Measurements from ENCODE around the gene ZBTB7C. TPM values are rescaled to one million over a fixed set of nuclear protein-coding genes. Genes with fewer than 3 reads are reported as not detected.

The ZBTB7C gene
- total and polyA plus RNA-seq, 10 of the 15 experiments (the other 5 are each of a cell fraction or from before 2014, with no cell fraction given) = under 0.01 to 0.08 (median 0.01) TPM; not detected in 7

GRCh38 chr18:48013162-48013561, 396.0 kb downstream of the ZBTB7C start (continued):
- no peak for TF ChIP-seq ZBTB40 (IDR thresholded peaks at IDR 0.05; ENCODE audit: borderline replicate concordance)
- no peak for TF ChIP-seq KAT2A (conservative IDR thresholded peaks at IDR 0.05; ENCODE audit: control insufficient read depth, low read depth, low read length)
- TF ChIP-seq ATF7 (IDR thresholded peaks at IDR 0.05; ENCODE audit: low read depth) = no peak

GRCh38 chr18:48011926-48012465, 397.2 kb downstream of the ZBTB7C start:
- no peak for DNase-seq (ENCODE audit: low read depth, low spot score)
- Histone ChIP-seq H3K27ac (ENCODE audit: control insufficient read depth, insufficient read depth) (no peak overlapping the region), H3K4me2 (ENCODE audit: control insufficient read depth, insufficient read depth) (no peak overlapping the region), H2AFZ (ENCODE audit: control insufficient read depth, low read depth, low read length) (no peak overlapping the region), H3K79me2 (ENCODE audit: control insufficient read depth, insufficient read depth, low read length) (no peaks in the 10 kb centered on the region), H3K9me3 (replicated peaks; ENCODE audit: control insufficient read depth, insufficient read depth, low read length) (no peaks in the 10 kb centered on the region; the same call in 2 of the 3 replicates), H3K4me3 (no peak overlapping the region), H4K20me1 (ENCODE audit: control insufficient read depth, insufficient read depth) (no peaks in the 10 kb centered on the region), H3K27me3 (replicated peaks in 1 of 2; ENCODE audit: control insufficient read depth in 2 of 2, insufficient read depth in 2 of 2, low read length in 1 of 2) (peaks cover 4 to 6% of the 10 kb centered on the region in 2 experiments), H3K36me3 (ENCODE audit: control insufficient read depth in 2 of 2, insufficient read depth in 2 of 2, low read length in 1 of 2) (no peaks in the 10 kb centered on the region), H3K4me1 (ENCODE audit: control insufficient read depth, insufficient read depth, low read length) (no peaks in the 10 kb centered on the region), H3K9ac (ENCODE audit: control insufficient read depth, insufficient read depth, low read length) (no peak overlapping the region)
- intact Hi-C loops (cut with micrococcal nuclease; ENCODE audit: unreplicated experiment) = no loop called here
- TF ChIP-seq HDGF (IDR thresholded peaks at IDR 0.05) (no peak), ETV6 (conservative IDR thresholded peaks at IDR 0.05 in 1 of 2, IDR thresholded peaks at IDR 0.05 in 1 of 2; ENCODE audit: borderline replicate concordance in 1 of 2, low read depth in 1 of 2) (no peak), SMAD5 (IDR thresholded peaks at IDR 0.05; ENCODE audit: low read depth) (no peak), GABPA (IDR thresholded peaks at IDR 0.05; ENCODE audit: low read depth) (no peak), NFYB (IDR thresholded peaks at IDR 0.05; ENCODE audit: insufficient read depth, low read depth, low read length) (no peak)
- no peak for FAIRE-seq
- no TSS peak for BruUV-seq (replicated peaks)
- ChIA-PET RAD21 (ENCODE audit: unreplicated experiment) (no interaction called here), SMC1A (ENCODE audit: uncharacterized antibody, unreplicated experiment) (interaction anchor here (1.1 kb wide), 1 partner anchor 11 kb away, joined by 3 read pairs; no protein-coding TSS in a partner anchor), POLR2A (no interaction called here), CTCF (no interaction called here)
- ATAC-seq = no peak
- in situ Hi-C loops (cut with MboI) = no loop called here
- WGBS (ENCODE audit: insufficient coverage, insufficient replicate concordance, low lambda C conversion rate, missing lambda C conversion rate) = 6% methylated on average over 6 of the region's 6 CpGs

Data from GM12878 (cell line).